ENCODE results near the gene FARP1.

Gene FARP1

DNA sequence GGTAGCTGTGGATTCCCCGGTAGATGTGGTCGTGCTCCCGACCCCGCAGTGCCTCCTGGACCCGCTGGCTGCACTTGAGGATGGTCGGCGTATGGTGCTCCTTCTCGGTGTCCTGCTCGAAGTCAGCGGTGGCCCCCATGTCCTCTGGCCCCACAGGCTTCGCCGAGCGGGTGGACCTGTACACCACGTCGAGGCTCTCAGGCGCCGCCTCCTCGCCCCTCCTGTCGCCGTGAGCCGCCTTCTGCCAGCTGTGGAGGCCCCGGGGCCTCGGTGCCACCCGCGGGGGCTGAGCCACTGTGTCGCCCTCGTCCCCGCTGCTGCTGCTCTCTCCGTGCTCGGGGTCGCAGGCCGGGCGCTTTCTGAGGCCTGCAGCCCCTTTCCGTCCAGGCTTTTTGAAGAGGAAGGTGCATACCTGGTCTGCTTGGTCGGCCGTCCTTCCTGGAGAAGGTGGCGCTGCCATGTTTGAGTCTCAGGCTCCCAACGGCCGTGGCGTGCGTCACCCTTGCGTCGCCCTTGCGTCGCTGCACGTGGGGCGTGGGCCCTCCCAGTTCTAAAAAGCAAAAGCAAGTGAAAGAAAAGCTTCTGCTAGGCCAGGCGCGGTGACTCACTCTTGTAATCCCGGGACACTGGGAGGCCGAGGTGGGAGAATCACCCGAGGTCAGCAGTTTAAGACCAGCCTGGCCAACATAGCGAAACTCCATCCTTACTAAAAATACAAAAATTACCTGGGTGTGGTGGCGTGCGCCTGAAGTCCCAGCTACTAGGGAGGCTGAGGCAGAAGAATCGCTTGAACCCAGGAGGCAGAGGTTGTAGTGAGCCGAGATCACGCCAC is 34.1 kb downstream of the FARP1 start, which contains the start of gene RNF113B:
RNF113B (minus strand) TSS at position 493 of the 832 bp plus-strand sequence; CDS start at position 460, 33 bp downstream.
- Mint-ChIP-seq H3K4me1 (no peaks in the 10 kb centered on the region), H3K36me3 (no peaks in the 10 kb centered on the region), H3K9me3 (no peaks in the 10 kb centered on the region), H3K27ac (no peak within 1 kb of the TSS), H3K4me3 (no peak within 1 kb of the TSS)
- ATAC-seq = no peak
- no peak for DNase-seq (ENCODE audit: low spot score in 2 of 2)

DNA sequence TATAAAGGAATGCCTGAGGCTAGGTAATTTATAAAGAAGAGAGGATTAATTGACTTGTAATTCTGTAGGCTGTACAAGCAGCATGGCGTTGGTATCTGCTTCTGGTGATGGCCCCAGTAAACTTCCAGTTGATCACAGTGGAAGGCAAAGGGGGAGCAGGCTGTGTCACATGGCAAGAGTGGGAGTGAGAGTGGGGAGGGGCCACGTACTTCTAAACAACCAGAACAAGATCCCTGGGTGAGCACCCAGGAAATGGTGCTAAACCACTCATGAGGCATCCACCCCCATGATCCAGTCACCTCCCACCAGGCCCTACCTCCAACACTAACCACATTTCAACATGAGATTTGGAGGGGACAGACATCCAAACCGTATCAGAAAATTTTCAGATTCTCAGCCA is 37.2 kb downstream of the FARP1 start:
- H3K27ac Mint-ChIP-seq = no peak overlapping the region
- H3K4me3 Mint-ChIP-seq = no peak overlapping the region
- ATAC-seq = no peak
- no peak for DNase-seq (ENCODE audit: low spot score in 2 of 2)
- H3K9me3 Mint-ChIP-seq = no peaks in the 10 kb centered on the region
- no peaks in the 10 kb centered on the region for H3K36me3 Mint-ChIP-seq
- no peaks in the 10 kb centered on the region for H3K4me1 Mint-ChIP-seq

DNA sequence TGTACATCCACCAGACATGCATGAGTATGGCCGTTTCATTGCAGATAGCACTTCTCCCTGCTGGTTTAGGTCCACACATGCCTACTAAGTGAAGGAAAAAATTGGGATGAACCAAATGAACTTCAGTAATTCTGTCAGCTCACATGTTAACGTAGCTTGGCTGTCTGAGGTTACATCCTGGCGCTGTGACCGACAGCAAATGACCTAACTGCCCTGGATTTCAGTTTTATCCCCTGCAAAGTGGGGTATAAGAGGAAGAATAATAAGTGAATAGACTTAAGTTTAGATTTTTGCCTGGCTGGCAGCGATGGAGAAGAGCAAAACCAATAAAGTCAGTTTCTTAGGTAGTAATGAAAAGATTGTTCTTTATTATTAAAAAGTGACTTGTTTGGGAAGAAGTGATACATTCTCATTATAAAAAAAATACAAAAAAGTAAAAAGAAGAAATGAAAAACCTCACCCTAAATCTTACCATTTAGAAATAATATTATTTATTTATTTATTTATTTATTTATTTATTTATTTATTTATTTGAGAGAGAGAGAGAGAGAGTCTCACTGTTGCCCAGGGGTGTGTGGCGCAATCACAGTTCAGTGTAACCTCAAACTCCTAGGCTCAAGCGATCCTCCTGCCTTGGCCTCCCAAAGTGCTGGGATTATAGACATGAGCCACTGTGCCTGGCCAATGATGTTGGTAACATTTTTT is 38.4 kb downstream of the FARP1 start:
- DNase-seq (ENCODE audit: low spot score in 2 of 2) = no peak
- no peak overlapping the region for H3K27ac Mint-ChIP-seq

DNA sequence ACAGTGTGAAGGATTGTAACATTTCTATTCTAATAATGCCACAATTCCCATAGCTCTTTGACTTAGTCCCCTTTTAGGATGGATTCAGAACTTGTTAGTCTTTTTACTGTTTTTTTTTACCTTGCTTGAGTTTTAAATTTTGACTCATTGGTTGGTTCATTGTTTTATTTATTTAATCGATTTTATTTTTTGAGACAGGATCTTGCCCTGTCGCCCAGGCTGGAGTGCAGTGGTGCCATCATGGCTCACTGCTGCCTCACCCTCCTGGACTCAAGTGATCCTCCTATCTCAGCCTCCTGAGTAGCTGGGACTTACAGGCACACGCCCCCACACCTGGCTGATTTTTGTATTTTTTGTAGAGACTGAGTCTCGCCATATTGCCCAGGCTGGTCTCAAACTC is 39.3 kb downstream of the FARP1 start:
- no peak for ATAC-seq
- DNase-seq (ENCODE audit: low spot score in 2 of 2) = no peak
- H3K4me3 Mint-ChIP-seq = no peak overlapping the region
- H3K4me1 Mint-ChIP-seq = no peaks in the 10 kb centered on the region
- no peak overlapping the region for H3K27ac Mint-ChIP-seq
- H3K9me3 Mint-ChIP-seq = no peaks in the 10 kb centered on the region
- H3K36me3 Mint-ChIP-seq = no peaks in the 10 kb centered on the region

More for the DNA sequence above, 38.4 kb downstream of the FARP1 start:
- Mint-ChIP-seq H3K4me3 (no peak overlapping the region), H3K9me3 (no peaks in the 10 kb centered on the region), H3K4me1 (no peaks in the 10 kb centered on the region), H3K36me3 (no peaks in the 10 kb centered on the region)
- ATAC-seq = no peak

DNA sequence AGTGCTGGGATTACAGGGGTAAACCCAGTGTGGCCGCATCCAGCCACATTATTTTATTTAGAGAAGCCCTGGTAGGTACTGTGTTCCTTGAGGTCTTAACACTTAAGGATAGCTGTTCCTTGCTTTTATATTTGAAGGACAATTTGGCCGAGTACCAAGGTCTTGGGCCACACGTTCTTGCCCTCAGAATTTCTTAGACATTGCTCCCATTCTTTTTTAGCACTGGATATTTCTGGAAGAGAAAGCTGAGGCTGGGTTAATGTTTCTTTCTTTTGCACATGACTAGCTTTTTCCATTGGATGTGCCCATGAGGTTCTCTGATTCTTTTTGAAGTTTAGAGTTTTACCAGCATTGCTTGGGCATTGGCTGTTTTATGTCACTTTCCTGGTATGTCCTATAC is 39.7 kb downstream of the FARP1 start:
- H3K27ac Mint-ChIP-seq = no peak overlapping the region
- no peak overlapping the region for H3K4me3 Mint-ChIP-seq
- no peaks in the 10 kb centered on the region for H3K36me3 Mint-ChIP-seq
- no peaks in the 10 kb centered on the region for H3K9me3 Mint-ChIP-seq
- ATAC-seq = no peak
- DNase-seq (ENCODE audit: low spot score in 2 of 2) = no peak
- H3K4me1 Mint-ChIP-seq = no peaks in the 10 kb centered on the region

DNA sequence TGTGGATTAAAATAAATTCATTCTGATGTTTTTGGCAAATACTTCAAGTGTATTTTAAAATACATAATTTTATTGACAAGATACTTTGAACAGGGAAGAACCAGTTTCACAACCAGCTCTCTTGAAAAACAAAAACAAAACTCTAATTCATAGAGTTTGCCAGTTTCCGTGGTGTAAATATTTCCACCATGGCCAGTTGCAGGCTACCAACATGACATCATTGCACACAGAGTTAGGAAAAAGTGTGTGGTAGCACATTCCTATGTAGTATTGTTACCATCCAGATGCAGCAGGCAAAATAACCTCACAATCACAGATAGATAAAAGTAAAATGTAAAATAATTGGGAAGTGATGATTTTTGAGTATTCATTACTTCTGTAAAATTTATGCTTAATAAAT is 41.9 kb downstream of the FARP1 start:
- no peaks in the 10 kb centered on the region for H3K9me3 Mint-ChIP-seq
- ATAC-seq (no peak), DNase-seq (ENCODE audit: low spot score in 2 of 2) (no peak)
- H3K4me1 Mint-ChIP-seq = no peaks in the 10 kb centered on the region
- no peak overlapping the region for H3K4me3 Mint-ChIP-seq
- H3K36me3 Mint-ChIP-seq = no peaks in the 10 kb centered on the region
- no peak overlapping the region for H3K27ac Mint-ChIP-seq

DNA sequence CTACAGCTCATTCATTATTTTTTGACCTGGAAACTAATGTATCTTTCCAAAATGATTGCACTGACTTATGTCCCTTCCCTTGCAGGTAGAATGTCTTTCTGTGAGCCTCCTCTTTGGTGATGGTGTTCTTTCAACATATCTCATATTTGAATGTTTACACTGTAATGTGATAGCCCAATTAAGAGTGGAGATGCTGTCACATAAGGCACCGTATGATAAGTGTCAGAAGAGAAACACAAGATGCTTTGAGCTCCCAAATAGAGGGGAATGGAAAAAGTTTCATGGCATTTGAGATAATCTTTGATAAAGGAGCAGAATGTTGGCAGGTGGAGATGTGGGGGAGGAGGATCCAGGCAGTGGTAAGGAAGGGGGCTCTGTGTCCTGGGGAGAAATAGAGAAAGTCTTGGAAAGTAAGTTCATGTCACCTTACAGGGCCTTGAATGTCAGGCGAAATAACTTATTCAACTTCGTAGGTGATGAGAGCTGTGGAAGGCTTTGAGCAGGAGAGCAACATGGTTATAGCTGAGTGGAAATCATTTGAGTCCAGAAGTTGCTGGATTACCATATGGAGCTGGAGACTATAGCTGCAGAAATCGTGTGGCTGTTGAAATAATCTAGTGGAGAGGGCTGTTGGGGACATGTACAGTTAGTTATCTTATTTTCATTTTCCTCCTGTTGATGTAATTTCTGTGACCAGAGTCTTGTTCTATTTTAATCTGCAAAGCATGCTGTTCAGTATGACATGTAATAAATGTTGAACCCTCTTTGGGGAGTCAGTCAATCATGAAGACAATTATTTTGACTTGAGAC is 44.5 kb downstream of the FARP1 start:
- Mint-ChIP-seq H3K36me3 (no peaks in the 10 kb centered on the region), H3K4me1 (no peaks in the 10 kb centered on the region), H3K4me3 (no peak overlapping the region), H3K27ac (no peak overlapping the region), H3K9me3 (no peaks in the 10 kb centered on the region)
- ATAC-seq (no peak), DNase-seq (ENCODE audit: low spot score in 2 of 2) (no peak)

DNA sequence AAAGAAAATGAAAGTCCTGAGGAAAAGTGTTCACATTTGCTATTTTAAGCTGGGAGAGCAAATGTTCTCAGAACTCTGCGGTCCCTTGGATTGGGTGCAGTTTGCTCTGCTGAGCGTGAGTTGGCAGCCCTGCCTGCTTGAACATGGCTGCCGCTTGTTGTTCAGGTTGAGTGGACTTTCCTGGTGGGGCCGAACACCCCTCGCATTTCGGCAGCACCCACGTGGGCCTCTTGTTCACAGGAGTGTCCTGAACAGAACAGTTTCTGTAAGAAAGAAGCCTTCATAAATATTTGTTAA is 45.0 kb downstream of the FARP1 start:
- ATAC-seq = no peak
- H3K36me3 Mint-ChIP-seq = no peaks in the 10 kb centered on the region
- H3K9me3 Mint-ChIP-seq = no peaks in the 10 kb centered on the region
- H3K27ac Mint-ChIP-seq = no peak overlapping the region
- no peak for DNase-seq (ENCODE audit: low spot score in 2 of 2)
- H3K4me1 Mint-ChIP-seq = no peaks in the 10 kb centered on the region
- no peak overlapping the region for H3K4me3 Mint-ChIP-seq

DNA sequence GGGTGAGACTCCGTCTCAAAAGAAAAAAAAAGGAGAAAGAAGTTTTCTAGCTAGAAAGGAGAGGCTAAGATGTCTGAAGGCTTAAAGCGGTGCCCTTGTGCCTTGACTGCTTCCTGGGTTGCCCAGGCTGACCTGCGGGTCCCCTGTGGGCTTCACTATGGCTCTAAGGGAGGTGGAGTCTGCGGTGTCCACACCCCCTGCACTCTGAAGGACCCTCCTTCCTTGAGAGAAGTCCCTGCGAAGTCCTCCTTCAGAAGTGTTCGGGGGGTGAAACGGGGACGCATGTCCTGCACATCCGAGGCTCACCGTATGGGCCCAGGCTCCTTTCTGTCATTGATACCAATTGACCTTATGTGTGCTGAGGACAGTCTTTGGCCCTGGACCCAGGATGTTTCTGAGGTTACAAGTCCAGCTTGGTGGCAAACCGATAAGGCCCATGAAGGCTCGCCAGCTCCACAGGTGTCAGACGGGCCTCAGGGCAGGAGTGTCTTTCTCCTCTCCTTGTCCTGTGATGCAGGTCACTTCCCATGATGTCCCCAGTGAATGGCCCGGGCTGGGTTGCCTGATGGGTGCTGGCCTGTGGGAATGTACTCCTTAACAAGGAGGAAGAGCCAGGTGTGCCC is 45.8 kb downstream of the FARP1 start:
- no peak for ATAC-seq
- Mint-ChIP-seq H3K9me3 (no peaks in the 10 kb centered on the region), H3K4me3 (no peak overlapping the region), H3K4me1 (no peaks in the 10 kb centered on the region), H3K27ac (no peak overlapping the region), H3K36me3 (no peaks in the 10 kb centered on the region)
- no peak for DNase-seq (ENCODE audit: low spot score in 2 of 2)

DNA sequence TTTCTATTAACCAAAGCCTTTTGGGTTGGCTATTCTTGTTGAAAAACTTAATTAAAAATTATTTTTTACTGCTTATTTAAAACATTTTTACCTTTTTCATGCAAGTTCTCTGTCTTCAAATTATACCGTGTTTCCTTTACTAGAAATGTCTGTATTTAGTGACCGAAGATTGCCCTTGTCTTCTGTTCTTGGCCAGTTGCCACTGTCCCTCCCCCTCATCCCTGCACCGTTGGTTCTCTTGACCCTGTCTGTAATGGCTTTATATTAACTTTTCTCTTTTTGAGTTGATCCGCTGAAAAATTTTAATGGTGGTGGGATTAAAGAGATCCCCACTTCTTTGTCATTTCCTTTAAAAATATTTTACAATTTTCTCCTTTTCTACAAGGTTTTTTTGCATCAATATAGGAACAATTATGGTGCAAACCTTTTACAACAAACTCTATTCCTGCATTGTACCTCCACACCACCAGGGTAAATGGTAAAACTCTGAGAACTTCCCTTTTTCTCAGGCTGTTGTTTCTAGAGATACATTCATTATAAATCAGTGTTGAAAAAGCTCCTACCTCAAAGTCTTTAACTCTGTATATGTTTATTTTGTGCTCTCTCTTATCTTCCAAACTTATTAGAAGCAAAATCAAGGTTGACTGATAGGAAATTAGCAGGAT is 47.1 kb downstream of the FARP1 start:
- no peaks in the 10 kb centered on the region for H3K9me3 Mint-ChIP-seq
- no peak overlapping the region for H3K27ac Mint-ChIP-seq
- H3K4me3 Mint-ChIP-seq = no peak overlapping the region
- no peaks in the 10 kb centered on the region for H3K36me3 Mint-ChIP-seq
- no peaks in the 10 kb centered on the region for H3K4me1 Mint-ChIP-seq
- ATAC-seq (no peak), DNase-seq (ENCODE audit: low spot score in 2 of 2) (no peak)

DNA sequence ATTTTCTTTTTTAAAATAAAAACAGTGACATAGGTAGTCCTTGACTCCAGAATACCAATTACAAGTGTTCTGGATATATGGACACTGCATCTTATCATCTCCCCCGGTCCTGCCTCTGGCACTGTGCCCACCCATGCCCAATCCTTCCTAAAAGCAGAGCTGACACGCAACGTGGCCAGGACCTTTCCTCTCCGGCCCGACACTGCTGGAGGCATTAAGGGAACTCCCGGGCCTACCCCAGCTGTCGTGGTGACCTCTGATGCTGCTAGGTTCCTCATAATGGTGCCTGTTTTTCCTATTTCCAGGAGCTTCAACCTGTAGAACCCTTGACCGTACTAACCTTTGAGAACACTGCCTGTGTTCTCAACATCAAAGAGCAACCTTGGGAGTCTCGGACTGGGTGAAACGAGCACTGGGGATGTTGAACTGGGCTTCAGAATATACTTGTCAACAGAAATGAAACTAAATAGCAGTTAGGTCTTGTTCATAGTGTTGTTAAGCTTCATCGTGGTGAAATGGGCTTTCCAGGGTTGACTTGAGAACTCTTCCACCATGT is 48.1 kb downstream of the FARP1 start:
- Mint-ChIP-seq H3K9me3 (no peaks in the 10 kb centered on the region), H3K36me3 (no peaks in the 10 kb centered on the region), H3K27ac (no peak overlapping the region), H3K4me1 (no peaks in the 10 kb centered on the region), H3K4me3 (no peak overlapping the region)
- DNase-seq (ENCODE audit: low spot score in 2 of 2) = no peak
- ATAC-seq = no peak

DNA sequence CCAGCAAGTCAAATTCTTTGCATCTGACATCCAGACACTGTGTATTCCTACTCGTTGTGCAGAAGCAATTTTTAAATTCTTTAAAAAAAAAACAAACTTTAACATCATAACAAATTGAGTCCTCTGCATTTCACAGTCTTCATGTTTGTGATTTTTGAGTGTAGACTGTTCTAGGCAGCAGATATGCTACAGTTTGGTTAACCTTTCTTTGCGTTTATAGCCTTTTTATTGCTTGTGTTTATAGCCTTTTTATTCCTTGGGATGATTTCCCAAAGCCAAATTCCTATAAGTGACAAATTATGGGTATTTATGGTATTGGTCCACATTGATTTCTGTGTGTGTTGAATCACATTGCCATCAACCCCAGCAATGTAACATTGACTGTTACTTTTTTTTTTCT is 49.1 kb downstream of the FARP1 start:
- Mint-ChIP-seq H3K4me1 (no peaks in the 10 kb centered on the region), H3K27ac (no peak overlapping the region), H3K9me3 (no peaks in the 10 kb centered on the region), H3K36me3 (no peaks in the 10 kb centered on the region), H3K4me3 (no peak overlapping the region)
- no peak for ATAC-seq
- DNase-seq (ENCODE audit: low spot score in 2 of 2) = no peak

DNA sequence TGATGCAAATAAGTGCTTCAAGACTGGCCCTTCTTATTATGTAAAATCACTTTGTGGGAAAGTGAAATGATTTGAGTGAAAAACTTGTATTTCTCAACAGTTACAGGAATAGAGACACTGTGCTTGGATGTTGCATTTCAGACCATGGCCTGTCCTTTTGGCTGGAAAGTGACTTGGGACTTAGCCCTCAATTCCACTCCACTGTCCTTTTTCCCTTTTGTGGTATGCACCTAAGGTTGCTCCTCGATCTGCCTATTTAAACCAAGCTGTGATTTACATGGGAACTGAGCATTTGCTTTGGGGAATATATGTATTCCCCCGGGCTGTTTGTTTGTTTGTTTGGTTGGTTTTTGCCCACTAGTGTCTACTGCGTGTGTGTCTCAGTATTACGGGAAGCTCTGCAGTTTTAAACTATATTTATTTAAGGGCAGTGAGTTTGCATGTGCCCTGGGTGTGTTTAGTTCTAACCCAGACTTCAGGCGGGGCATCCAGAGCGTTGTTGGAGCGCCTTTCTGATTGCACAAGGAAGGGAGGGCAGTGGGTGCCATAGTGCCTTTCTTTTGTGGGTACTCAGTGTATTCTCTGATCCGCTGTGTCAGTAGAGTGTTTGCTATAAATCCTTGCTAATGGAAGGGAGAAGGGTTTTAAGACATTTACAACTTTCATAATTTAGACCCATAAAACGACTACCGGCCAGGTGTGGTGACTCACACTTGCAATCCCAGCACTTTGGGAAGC is 52.3 kb downstream of the FARP1 start:
- Mint-ChIP-seq H3K27ac (no peak overlapping the region), H3K4me3 (no peak overlapping the region), H3K9me3 (no peaks in the 10 kb centered on the region), H3K36me3 (no peaks in the 10 kb centered on the region), H3K4me1 (no peaks in the 10 kb centered on the region)
- ATAC-seq = no peak
- no peak for DNase-seq (ENCODE audit: low spot score in 2 of 2)

DNA sequence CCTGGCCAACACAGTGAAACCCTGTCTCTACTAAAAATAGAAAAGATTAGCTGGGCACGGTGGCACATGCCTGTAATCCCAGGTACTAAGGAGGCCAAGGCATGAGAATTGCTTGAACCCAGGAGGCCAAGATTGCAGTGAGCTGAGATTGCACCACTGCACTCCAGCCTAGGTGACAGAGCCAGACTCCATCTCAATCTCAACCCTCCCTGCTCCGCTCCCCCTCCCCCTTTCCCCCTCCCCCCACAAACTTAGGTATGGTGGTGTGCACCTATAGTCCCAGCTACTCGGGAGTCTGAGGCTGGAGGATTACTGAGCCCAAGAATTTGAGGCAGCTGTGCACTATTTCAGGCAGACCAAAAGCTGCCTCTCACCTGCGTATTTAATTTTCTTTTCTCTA is 55.8 kb downstream of the FARP1 start:
- no peak for ATAC-seq
- no peaks in the 10 kb centered on the region for H3K36me3 Mint-ChIP-seq
- H3K27ac Mint-ChIP-seq = no peak overlapping the region
- H3K9me3 Mint-ChIP-seq = no peaks in the 10 kb centered on the region
- H3K4me3 Mint-ChIP-seq = no peak overlapping the region
- H3K4me1 Mint-ChIP-seq = no peaks in the 10 kb centered on the region
- DNase-seq (ENCODE audit: low spot score in 2 of 2) = no peak

All from stimulated activated effector memory CD8-positive, alpha-beta T cell treated with anti-CD3 and anti-CD28 coated beads, Interleukin-12 subunit alpha, Interleukin-12 subunit beta, amount 100 ng/mL, for 72 hours (primary cell).